HEK293 (cell line): ENCODE measurements around the gene KLHL40.

ENCODE experiments used
- GLIS2 ChIP-seq: fragments of 450-650 bp; formaldehyde crosslinking; IDR thresholded peaks from 2 replicates; pipeline ENCODE4 v1.5.1; 2016; ENCODE audit warnings: missing biosample characterization, missing genetic modification characterization
- HOXA7 ChIP-seq: sonication (generic); formaldehyde crosslinking; IDR thresholded peaks from 2 replicates; pipeline ENCODE4 v1.8.1; 2022; ENCODE audit warnings: missing genetic modification reagents, borderline replicate concordance
- KLF7 ChIP-seq: fragments of 450-650 bp; formaldehyde crosslinking; IDR thresholded peaks from 2 replicates; pipeline ENCODE4 v1.5.1; 2016; ENCODE audit warnings: missing biosample characterization, missing genetic modification characterization, borderline replicate concordance
- ZBTB20 ChIP-seq: fragments of 450-650 bp; formaldehyde crosslinking; IDR thresholded peaks from 2 replicates; pipeline ENCODE4 v1.5.1; 2016; ENCODE audit warnings: missing biosample characterization, missing genetic modification characterization
- TF ChIP-seq, protein P1 (sequence below): fragments of 450-650 bp; formaldehyde crosslinking; IDR thresholded peaks from 2 replicates; pipeline ENCODE4 v1.5.1; 2016; ENCODE audit warnings: missing biosample characterization, missing genetic modification characterization, borderline replicate concordance
- TF ChIP-seq, protein P2 (sequence below): fragments of 450-650 bp; formaldehyde crosslinking; IDR thresholded peaks from 2 replicates; pipeline ENCODE4 v1.5.1; 2016; ENCODE audit warnings: missing biosample characterization, missing genetic modification characterization
- TF ChIP-seq, protein P3 (sequence below): fragments of 450-650 bp; formaldehyde crosslinking; IDR thresholded peaks from 2 replicates; pipeline ENCODE4 v1.5.1; 2016; ENCODE audit warnings: missing biosample characterization, missing genetic modification characterization

DNA sequence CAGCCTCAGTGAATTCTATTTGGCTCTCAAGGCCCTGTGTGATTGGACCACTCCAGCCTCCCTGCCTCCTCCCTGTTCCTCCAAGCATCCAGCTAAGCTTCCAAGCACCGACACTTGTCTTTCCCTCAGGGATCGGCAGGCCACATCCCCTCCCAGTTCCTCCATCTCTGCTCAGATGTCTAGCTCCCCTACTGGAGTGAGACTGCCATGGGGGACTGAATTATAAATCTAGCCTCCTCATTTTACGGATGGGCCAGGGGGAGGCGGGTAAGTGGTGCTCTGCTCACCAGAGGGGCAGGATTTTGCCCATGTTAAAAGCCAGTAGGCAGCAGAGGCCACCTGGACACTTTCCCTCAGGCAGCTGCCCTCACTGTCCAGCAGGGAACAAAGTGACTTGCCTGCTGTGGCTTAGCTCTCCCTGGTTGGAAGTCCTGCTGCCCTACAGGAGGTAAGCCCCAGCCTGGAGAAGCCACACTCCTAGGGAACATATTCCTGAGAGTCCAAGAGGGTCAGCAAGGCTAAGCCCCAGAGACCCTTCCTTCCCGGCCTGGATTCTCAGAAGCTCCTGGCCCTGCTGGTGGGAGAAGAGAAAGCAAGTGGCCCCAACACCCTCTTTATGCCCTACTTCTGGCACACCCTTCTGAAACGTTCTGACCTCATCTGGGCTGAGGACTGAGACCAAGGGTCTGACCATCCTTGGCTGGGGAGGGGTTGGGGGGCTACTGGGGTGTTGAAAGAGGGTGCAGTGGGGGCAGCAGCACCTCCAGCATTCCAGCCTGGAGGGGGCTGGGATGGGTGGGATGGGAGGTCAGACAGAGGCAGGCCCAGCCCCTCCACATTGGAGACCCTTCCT lies 26.4 kb downstream of the KLHL40 start:
- TF ChIP-seq, protein P1, sequence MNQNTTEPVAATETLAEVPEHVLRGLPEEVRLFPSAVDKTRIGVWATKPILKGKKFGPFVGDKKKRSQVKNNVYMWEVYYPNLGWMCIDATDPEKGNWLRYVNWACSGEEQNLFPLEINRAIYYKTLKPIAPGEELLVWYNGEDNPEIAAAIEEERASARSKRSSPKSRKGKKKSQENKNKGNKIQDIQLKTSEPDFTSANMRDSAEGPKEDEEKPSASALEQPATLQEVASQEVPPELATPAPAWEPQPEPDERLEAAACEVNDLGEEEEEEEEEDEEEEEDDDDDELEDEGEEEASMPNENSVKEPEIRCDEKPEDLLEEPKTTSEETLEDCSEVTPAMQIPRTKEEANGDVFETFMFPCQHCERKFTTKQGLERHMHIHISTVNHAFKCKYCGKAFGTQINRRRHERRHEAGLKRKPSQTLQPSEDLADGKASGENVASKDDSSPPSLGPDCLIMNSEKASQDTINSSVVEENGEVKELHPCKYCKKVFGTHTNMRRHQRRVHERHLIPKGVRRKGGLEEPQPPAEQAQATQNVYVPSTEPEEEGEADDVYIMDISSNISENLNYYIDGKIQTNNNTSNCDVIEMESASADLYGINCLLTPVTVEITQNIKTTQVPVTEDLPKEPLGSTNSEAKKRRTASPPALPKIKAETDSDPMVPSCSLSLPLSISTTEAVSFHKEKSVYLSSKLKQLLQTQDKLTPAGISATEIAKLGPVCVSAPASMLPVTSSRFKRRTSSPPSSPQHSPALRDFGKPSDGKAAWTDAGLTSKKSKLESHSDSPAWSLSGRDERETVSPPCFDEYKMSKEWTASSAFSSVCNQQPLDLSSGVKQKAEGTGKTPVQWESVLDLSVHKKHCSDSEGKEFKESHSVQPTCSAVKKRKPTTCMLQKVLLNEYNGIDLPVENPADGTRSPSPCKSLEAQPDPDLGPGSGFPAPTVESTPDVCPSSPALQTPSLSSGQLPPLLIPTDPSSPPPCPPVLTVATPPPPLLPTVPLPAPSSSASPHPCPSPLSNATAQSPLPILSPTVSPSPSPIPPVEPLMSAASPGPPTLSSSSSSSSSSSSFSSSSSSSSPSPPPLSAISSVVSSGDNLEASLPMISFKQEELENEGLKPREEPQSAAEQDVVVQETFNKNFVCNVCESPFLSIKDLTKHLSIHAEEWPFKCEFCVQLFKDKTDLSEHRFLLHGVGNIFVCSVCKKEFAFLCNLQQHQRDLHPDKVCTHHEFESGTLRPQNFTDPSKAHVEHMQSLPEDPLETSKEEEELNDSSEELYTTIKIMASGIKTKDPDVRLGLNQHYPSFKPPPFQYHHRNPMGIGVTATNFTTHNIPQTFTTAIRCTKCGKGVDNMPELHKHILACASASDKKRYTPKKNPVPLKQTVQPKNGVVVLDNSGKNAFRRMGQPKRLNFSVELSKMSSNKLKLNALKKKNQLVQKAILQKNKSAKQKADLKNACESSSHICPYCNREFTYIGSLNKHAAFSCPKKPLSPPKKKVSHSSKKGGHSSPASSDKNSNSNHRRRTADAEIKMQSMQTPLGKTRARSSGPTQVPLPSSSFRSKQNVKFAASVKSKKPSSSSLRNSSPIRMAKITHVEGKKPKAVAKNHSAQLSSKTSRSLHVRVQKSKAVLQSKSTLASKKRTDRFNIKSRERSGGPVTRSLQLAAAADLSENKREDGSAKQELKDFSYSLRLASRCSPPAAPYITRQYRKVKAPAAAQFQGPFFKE = no peak
- no peak for TF ChIP-seq ZBTB20 (tag by site-specific recombination)
- TF ChIP-seq, protein P2, sequence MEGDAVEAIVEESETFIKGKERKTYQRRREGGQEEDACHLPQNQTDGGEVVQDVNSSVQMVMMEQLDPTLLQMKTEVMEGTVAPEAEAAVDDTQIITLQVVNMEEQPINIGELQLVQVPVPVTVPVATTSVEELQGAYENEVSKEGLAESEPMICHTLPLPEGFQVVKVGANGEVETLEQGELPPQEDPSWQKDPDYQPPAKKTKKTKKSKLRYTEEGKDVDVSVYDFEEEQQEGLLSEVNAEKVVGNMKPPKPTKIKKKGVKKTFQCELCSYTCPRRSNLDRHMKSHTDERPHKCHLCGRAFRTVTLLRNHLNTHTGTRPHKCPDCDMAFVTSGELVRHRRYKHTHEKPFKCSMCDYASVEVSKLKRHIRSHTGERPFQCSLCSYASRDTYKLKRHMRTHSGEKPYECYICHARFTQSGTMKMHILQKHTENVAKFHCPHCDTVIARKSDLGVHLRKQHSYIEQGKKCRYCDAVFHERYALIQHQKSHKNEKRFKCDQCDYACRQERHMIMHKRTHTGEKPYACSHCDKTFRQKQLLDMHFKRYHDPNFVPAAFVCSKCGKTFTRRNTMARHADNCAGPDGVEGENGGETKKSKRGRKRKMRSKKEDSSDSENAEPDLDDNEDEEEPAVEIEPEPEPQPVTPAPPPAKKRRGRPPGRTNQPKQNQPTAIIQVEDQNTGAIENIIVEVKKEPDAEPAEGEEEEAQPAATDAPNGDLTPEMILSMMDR (tag by site-specific recombination) = peak; percentile 8; the same call in 1 of the 2 replicates
- TF ChIP-seq HOXA7 = no peak
- TF ChIP-seq GLIS2 (tag by site-specific recombination) = no peak
- no peak for TF ChIP-seq KLF7 (tag by site-specific recombination)
- TF ChIP-seq, protein P3, sequence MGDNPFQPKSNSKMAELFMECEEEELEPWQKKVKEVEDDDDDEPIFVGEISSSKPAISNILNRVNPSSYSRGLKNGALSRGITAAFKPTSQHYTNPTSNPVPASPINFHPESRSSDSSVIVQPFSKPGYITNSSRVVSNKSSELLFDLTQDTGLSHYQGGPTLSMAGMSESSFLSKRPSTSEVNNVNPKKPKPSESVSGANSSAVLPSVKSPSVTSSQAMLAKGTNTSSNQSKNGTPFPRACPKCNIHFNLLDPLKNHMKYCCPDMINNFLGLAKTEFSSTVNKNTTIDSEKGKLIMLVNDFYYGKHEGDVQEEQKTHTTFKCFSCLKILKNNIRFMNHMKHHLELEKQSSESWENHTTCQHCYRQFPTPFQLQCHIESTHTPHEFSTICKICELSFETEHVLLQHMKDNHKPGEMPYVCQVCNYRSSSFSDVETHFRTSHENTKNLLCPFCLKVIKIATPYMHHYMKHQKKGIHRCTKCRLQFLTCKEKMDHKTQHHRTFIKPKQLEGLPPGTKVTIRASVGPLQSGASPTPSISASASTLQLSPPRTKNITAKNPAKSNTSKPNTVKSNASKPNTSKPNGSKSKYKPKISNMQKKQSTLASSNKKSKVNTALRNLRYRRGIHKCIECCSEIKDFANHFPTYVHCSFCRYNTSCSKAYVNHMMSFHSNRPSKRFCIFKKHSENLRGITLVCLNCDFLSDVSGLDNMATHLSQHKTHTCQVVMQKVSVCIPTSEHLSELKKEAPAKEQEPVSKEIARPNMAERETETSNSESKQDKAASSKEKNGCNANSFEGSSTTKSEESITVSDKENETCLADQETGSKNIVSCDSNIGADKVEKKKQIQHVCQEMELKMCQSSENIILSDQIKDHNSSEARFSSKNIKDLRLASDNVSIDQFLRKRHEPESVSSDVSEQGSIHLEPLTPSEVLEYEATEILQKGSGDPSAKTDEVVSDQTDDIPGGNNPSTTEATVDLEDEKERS (tag by site-specific recombination) = no peak
